IMR-90 (cell line): ENCODE measurements around the gene IL36G. TPM values are rescaled to one million over a fixed set of nuclear protein-coding genes. Genes with fewer than 3 reads are reported as not detected.

Source experiments
- ATAC-seq: fragments of 200-7000 bp; cut with Tn5 transposase; 2 replicates; pipeline ENCODE4 v1.9.1; 2020; ENCODE audit warnings: low read depth, mild to moderate bottlenecking, moderate library complexity
- BruUV-seq: library from RNA; stranded (reverse); fragments of 400-500 nt; replicated peaks from 2 replicates; lab custom pipeline; 2021; lab: Mats Ljungman, UMichigan
- CTCF ChIA-PET: fragments of 300-600 bp; formaldehyde crosslinking; extraction: SDS; loops from one replicate; lab custom pipeline; 2021; ENCODE audit warnings: antibody characterized with exemption; lab: Yijun Ruan, JAX
- POLR2A ChIA-PET: fragments of 300-600 bp; sonication (Branson Sonifier 250); formaldehyde crosslinking; loops from one replicate; lab custom pipeline; 2022; ENCODE audit warnings: antibody characterized with exemption; ENCODE audit not compliant: unreplicated experiment; lab: Charles Lee
- DNase-seq: peaks from one replicate; pipeline ENCODE4 v3.0.0; 2013
- H2AFZ ChIP-seq: replicated peaks from 2 replicates; pipeline ENCODE3; 2013; ENCODE audit warnings: low read length, mild to moderate bottlenecking; ENCODE audit not compliant: poor library complexity
- H2AK5ac ChIP-seq: 2 replicates; pipeline ENCODE4 v1.6.1; 2013; ENCODE audit warnings: low read depth, low read length, inconsistent platforms
- H2AK9ac ChIP-seq: replicated peaks from 2 replicates; pipeline ENCODE3; 2013; ENCODE audit warnings: mild to moderate bottlenecking, low read depth, low read length, moderate library complexity; ENCODE audit not compliant: poor library complexity
- H2BK120ac ChIP-seq: 2 replicates; pipeline ENCODE4 v1.6.1; 2013; ENCODE audit warnings: low read depth, low read length, inconsistent platforms
- H2BK15ac ChIP-seq: 3 replicates; pipeline ENCODE4 v1.6.1; 2013; ENCODE audit warnings: low read depth, low read length, inconsistent platforms
- H2BK20ac ChIP-seq: 2 replicates; pipeline ENCODE4 v1.6.1; 2013; ENCODE audit warnings: low read depth, mild to moderate bottlenecking, inconsistent platforms, low read length, moderate library complexity
- H2BK5ac ChIP-seq: 2 replicates; pipeline ENCODE4 v1.6.1; 2013; ENCODE audit warnings: mild to moderate bottlenecking, low read depth, low read length, inconsistent platforms; ENCODE audit not compliant: poor library complexity, severe bottlenecking
- H3K14ac ChIP-seq: replicated peaks from 2 replicates; pipeline ENCODE4 v1.6.1; 2013; ENCODE audit warnings: low read depth, low read length, inconsistent platforms
- H3K18ac ChIP-seq: 2 replicates; pipeline ENCODE4 v1.6.1; 2013; ENCODE audit warnings: low read depth, low read length, control low read depth
- H3K23ac ChIP-seq: 2 replicates; pipeline ENCODE4 v1.6.1; 2013; ENCODE audit warnings: low read depth, low read length, inconsistent platforms
- H3K27ac ChIP-seq: 2 replicates; pipeline ENCODE4 v1.5.1; 2013; ENCODE audit warnings: mild to moderate bottlenecking, control low read depth, low read length; ENCODE audit not compliant: insufficient read depth
- H3K27me3 ChIP-seq: 2 replicates; pipeline ENCODE4 v1.6.1; 2013; ENCODE audit warnings: low read length; ENCODE audit not compliant: control insufficient read depth, insufficient read depth
- H3K36me3 ChIP-seq: 2 replicates; pipeline ENCODE4 v1.6.1; 2013; ENCODE audit warnings: low read length, mixed read lengths; ENCODE audit not compliant: control insufficient read depth, insufficient read depth
- H3K4ac ChIP-seq: 2 replicates; pipeline ENCODE4 v1.6.1; 2013; ENCODE audit warnings: low read depth, low read length, inconsistent platforms
- H3K4me1 ChIP-seq: 2 replicates; pipeline ENCODE4 v1.6.1; 2013; ENCODE audit warnings: low read length, mixed read lengths; ENCODE audit not compliant: control insufficient read depth, insufficient read depth
- H3K4me2 ChIP-seq: 2 replicates; pipeline ENCODE4 v1.6.1; 2013; ENCODE audit warnings: low read depth, mild to moderate bottlenecking, control low read depth, low read length, moderate library complexity
- H3K4me3 ChIP-seq: 2 replicates; pipeline ENCODE4 v1.5.1; 2013; ENCODE audit warnings: low read depth, mild to moderate bottlenecking, control low read depth, low read length, moderate library complexity; ENCODE audit not compliant: insufficient read depth
- H3K56ac ChIP-seq: 2 replicates; pipeline ENCODE4 v1.6.1; 2013; ENCODE audit warnings: low read length, inconsistent platforms; ENCODE audit not compliant: insufficient read depth; ENCODE audit errors: extremely low read depth
- H3K79me1 ChIP-seq, 2 experiments: 2 replicates each; pipeline ENCODE4 v1.6.1; 2013; ENCODE audit warnings: low read length in 2 of 2, inconsistent platforms in 1 of 2, low read depth in 1 of 2
- H3K9ac ChIP-seq: 2 replicates; pipeline ENCODE4 v1.6.1; 2013; ENCODE audit warnings: low read depth, low read length, control low read depth
- H3K9me1 ChIP-seq: 2 replicates; pipeline ENCODE4 v1.6.1; 2013; ENCODE audit warnings: low read length, inconsistent platforms; ENCODE audit not compliant: insufficient read depth
- H3K9me3 ChIP-seq: 2 replicates; pipeline ENCODE4 v1.6.1; 2013; ENCODE audit warnings: low read length; ENCODE audit not compliant: control insufficient read depth, insufficient read depth
- H4K20me1 ChIP-seq: 2 replicates; pipeline ENCODE4 v1.6.1; 2013; ENCODE audit warnings: low read length, inconsistent platforms; ENCODE audit not compliant: insufficient read depth
- H4K5ac ChIP-seq: 2 replicates; pipeline ENCODE4 v1.6.1; 2013; ENCODE audit warnings: mild to moderate bottlenecking, low read depth, low read length, control low read depth
- H4K8ac ChIP-seq, 2 experiments: 2 replicates each; pipeline ENCODE4 v1.6.1; 2013; ENCODE audit warnings: low read depth in 2 of 2, low read length in 2 of 2, control low read depth in 1 of 2, inconsistent platforms in 1 of 2
- H4K91ac ChIP-seq: 2 replicates; pipeline ENCODE4 v1.6.1; 2013; ENCODE audit warnings: low read depth, low read length, inconsistent platforms; ENCODE audit not compliant: insufficient read depth
- BHLHE40 ChIP-seq: fragments of 150-350 bp; IDR thresholded peaks from 2 replicates; pipeline ENCODE4 v1.6.1; 2016; ENCODE audit warnings: mild to moderate bottlenecking, low read depth, low read length
- CEBPB ChIP-seq: IDR thresholded peaks from 2 replicates; pipeline ENCODE4 v1.6.1; 2012; ENCODE audit warnings: low read depth, low read length, improper control_type of control experiment
- CHD1 ChIP-seq: IDR thresholded peaks from 2 replicates; pipeline ENCODE4 v1.6.1; 2012; ENCODE audit warnings: low read depth, low read length, improper control_type of control experiment
- FOS ChIP-seq: fragments of 150-350 bp; IDR thresholded peaks from 2 replicates; pipeline ENCODE4 v1.6.1; 2016; ENCODE audit warnings: low read depth, low read length
- MAFK ChIP-seq: IDR thresholded peaks from 2 replicates; pipeline ENCODE4 v1.6.1; 2012; ENCODE audit warnings: low read depth, low read length, improper control_type of control experiment
- MAZ ChIP-seq: IDR thresholded peaks from 2 replicates; pipeline ENCODE4 v1.6.1; 2012; ENCODE audit warnings: low read depth, mild to moderate bottlenecking, low read length, improper control_type of control experiment, moderate library complexity, borderline replicate concordance
- NFE2L2 ChIP-seq: fragments of 150-350 bp; IDR thresholded peaks from 2 replicates; pipeline ENCODE4 v1.6.1; 2016; ENCODE audit warnings: low read depth, mild to moderate bottlenecking, low read length
- POLR2A ChIP-seq: IDR thresholded peaks from 2 replicates; pipeline ENCODE4 v1.6.1; 2012; ENCODE audit warnings: mild to moderate bottlenecking, low read depth, low read length
- RAD21 ChIP-seq: IDR thresholded peaks from 2 replicates; pipeline ENCODE4 v1.6.1; 2012; ENCODE audit warnings: low read length, improper control_type of control experiment
- RCOR1 ChIP-seq: IDR thresholded peaks from 2 replicates; pipeline ENCODE4 v1.6.1; 2012; ENCODE audit warnings: mild to moderate bottlenecking, low read length, improper control_type of control experiment; ENCODE audit not compliant: insufficient replicate concordance
- RFX5 ChIP-seq: IDR thresholded peaks from 2 replicates; pipeline ENCODE4 v1.8.0; 2012; ENCODE audit warnings: low read depth, mild to moderate bottlenecking, low read length, moderate library complexity
- SMC3 ChIP-seq: fragments of 150-350 bp; IDR thresholded peaks from 2 replicates; pipeline ENCODE4 v1.6.1; 2016; ENCODE audit warnings: low read depth, mild to moderate bottlenecking, antibody characterized with exemption, low read length, moderate library complexity
- WGBS, 2 experiments: methylation state at CpG; one replicate each; pipeline versions ENCODE4 v1.1.5 to v1.1.7; 2013; ENCODE audit warnings: missing lambda C conversion rate in 2 of 2; ENCODE audit not compliant: insufficient read length in 1 of 2; ENCODE audit errors: extremely low coverage in 2 of 2; 5-methylcytosine and 5-hydroxymethylcytosine counted together
- dilution Hi-C: fragments of 300-500 bp; cut with HindIII; formaldehyde crosslinking; loops from one replicate; pipeline ENCODE4 v1.14.3; 2018; ENCODE audit warnings: low sequenced_read_pairs; ENCODE audit not compliant: unreplicated experiment
- in situ Hi-C: fragments of 300-500 bp; cut with MboI; formaldehyde crosslinking; loops from 3 replicates; pipeline ENCODE4 v1.14.3; 2019; ENCODE audit warnings: low sequenced_read_pairs, inconsistent platforms, mixed read lengths
- intact Hi-C: fragments of 100-400 bp; cut with micrococcal nuclease; formaldehyde crosslinking; loops from 2 replicates; pipeline ENCODE4 v1.10.0; 2022
- polyA plus RNA-seq, 3 experiments: library from polyadenylated mRNA; depleted of rRNA; stranded (reverse); fragments of >200 nt; gene quantifications; 2 replicates each; pipeline ENCODE4 v1.2.3, GENCODE V29; 2012; ENCODE audit warnings: low replicate concordance in 1 of 3
- total RNA-seq: library from RNA; depleted of rRNA; stranded (reverse); fragments of >200 nt; gene quantifications from 2 replicates; pipeline ENCODE4 v1.2.3, GENCODE V29; 2012
- TF ChIP-seq, protein P1 (sequence below): fragments of 150-350 bp; IDR thresholded peaks from 2 replicates; pipeline ENCODE4 v1.6.1; 2016; ENCODE audit warnings: low read depth, mild to moderate bottlenecking, low read length, moderate library complexity, borderline replicate concordance
- TF ChIP-seq, protein P2 (sequence below): fragments of 150-350 bp; IDR thresholded peaks from 2 replicates; pipeline ENCODE4 v1.6.1; 2017; ENCODE audit warnings: mild to moderate bottlenecking, antibody characterized with exemption, low read length, low read depth
- TF ChIP-seq, protein P3 (sequence below): conservative IDR thresholded peaks from 2 replicates; pipeline ENCODE4 v1.5.1; 2012; ENCODE audit warnings: mild to moderate bottlenecking, low read depth, low read length, improper control_type of control experiment

The IL36G gene
- total and polyA plus RNA-seq, 2 of the 4 experiments (the other 2 are of a cell fraction), result not detected

DNA sequence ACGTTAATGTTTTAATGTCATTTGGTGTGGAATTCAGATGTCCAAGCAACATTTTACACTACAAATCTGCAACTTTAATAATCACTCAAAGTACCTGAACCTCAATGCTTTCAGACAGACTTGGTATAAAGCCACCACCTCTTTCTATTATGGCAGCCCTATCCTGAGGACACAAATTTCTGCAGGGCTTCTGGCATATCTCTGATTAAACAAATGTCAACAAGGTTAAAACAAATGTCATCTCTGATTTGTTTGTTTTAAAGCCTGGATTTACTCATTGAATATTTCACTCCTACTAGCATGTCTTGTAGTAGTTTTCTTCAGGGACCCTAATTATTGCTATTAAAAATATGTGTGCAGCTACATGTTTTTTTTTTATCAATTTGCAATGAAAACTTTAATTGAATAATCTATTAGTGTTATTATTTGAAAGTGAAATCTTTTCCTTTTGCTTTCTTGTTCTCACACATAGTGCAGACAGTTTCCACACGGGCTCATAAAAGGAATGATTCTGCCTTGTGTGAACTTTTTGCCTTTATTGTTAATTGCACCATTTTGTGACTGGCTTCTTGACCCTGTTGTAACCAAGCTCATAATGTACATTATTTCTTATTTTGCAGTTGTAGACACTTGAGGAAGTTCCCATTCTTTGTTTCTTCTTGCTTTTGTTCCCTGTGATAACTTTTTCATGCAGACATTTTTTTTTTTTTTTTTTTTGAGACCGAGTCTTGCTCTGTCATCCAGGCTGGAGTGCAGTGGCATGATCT, 36.8 kb upstream of the IL36G start:
- in situ Hi-C loops, result loop anchor here (10.0 kb wide), 1 partner anchor 316 kb away; no protein-coding TSS in a partner anchor
- TF ChIP-seq SMC3, result no peak
- no peak for TF ChIP-seq RFX5
- TF ChIP-seq MAFK, result no peak
- TF ChIP-seq, protein P1, sequence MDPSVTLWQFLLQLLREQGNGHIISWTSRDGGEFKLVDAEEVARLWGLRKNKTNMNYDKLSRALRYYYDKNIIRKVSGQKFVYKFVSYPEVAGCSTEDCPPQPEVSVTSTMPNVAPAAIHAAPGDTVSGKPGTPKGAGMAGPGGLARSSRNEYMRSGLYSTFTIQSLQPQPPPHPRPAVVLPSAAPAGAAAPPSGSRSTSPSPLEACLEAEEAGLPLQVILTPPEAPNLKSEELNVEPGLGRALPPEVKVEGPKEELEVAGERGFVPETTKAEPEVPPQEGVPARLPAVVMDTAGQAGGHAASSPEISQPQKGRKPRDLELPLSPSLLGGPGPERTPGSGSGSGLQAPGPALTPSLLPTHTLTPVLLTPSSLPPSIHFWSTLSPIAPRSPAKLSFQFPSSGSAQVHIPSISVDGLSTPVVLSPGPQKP, result no peak
- TF ChIP-seq BHLHE40, result no peak
- TF ChIP-seq, protein P2, sequence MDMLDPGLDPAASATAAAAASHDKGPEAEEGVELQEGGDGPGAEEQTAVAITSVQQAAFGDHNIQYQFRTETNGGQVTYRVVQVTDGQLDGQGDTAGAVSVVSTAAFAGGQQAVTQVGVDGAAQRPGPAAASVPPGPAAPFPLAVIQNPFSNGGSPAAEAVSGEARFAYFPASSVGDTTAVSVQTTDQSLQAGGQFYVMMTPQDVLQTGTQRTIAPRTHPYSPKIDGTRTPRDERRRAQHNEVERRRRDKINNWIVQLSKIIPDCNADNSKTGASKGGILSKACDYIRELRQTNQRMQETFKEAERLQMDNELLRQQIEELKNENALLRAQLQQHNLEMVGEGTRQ, result no peak
- TF ChIP-seq MAZ, result no peak
- TF ChIP-seq POLR2A, result no peak
- TF ChIP-seq RCOR1, result no peak
- TF ChIP-seq RAD21, result no peak
- TF ChIP-seq CHD1, result no peak
- TF ChIP-seq FOS, result no peak
- TF ChIP-seq CEBPB, result no peak
- TF ChIP-seq, protein P3, sequence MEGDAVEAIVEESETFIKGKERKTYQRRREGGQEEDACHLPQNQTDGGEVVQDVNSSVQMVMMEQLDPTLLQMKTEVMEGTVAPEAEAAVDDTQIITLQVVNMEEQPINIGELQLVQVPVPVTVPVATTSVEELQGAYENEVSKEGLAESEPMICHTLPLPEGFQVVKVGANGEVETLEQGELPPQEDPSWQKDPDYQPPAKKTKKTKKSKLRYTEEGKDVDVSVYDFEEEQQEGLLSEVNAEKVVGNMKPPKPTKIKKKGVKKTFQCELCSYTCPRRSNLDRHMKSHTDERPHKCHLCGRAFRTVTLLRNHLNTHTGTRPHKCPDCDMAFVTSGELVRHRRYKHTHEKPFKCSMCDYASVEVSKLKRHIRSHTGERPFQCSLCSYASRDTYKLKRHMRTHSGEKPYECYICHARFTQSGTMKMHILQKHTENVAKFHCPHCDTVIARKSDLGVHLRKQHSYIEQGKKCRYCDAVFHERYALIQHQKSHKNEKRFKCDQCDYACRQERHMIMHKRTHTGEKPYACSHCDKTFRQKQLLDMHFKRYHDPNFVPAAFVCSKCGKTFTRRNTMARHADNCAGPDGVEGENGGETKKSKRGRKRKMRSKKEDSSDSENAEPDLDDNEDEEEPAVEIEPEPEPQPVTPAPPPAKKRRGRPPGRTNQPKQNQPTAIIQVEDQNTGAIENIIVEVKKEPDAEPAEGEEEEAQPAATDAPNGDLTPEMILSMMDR, result no peak
- TF ChIP-seq NFE2L2, result no peak

More for the DNA sequence above, 36.8 kb upstream of the IL36G start:
- no peak overlapping the region for H4K8ac ChIP-seq
- intact Hi-C loops (loop anchor here (1.0 to 10.0 kb wide), 2 partner anchors 192 to 316 kb away; no protein-coding TSS in a partner anchor), dilution Hi-C loops (no loop called here)
- no peak overlapping the region for H2BK120ac ChIP-seq
- H3K14ac ChIP-seq, result no peak overlapping the region
- H3K18ac ChIP-seq, result no peak overlapping the region
- H3K27ac ChIP-seq, result no peak overlapping the region
- BruUV-seq, result no TSS peak
- ATAC-seq (no peak), DNase-seq (no peak)
- H3K27me3 ChIP-seq, result peaks cover 10% of the 10 kb centered on the region
- H3K9me3 ChIP-seq, result peaks cover 12% of the 10 kb centered on the region
- no peak overlapping the region for H2BK5ac ChIP-seq
- H3K56ac ChIP-seq, result no peak overlapping the region
- H3K4me2 ChIP-seq, result no peak overlapping the region
- no peak overlapping the region for H2AK9ac ChIP-seq
- no peak overlapping the region for H2AK5ac ChIP-seq
- no peaks in the 10 kb centered on the region for H3K9me1 ChIP-seq
- H2AFZ ChIP-seq, result no peak overlapping the region
- WGBS, 2 experiments, result 50% methylated on average over 1 of the region's 3 CpGs; no CpG with 5 or more reads in 1 of the 2 experiments
- H2BK20ac ChIP-seq, result no peak overlapping the region
- H4K91ac ChIP-seq, result no peak overlapping the region
- H4K5ac ChIP-seq, result no peak overlapping the region
- no peak overlapping the region for H2BK15ac ChIP-seq
- ChIA-PET CTCF (interaction anchor here (0.6 to 4.2 kb wide), 32 partner anchors 9 to 336 kb away, joined by 3 to 90 read pairs (median 4); no protein-coding TSS in a partner anchor), POLR2A (no interaction called here)
- H3K79me1 ChIP-seq, result no peaks in the 10 kb centered on the region
- H3K4me3 ChIP-seq, result no peak overlapping the region
- H4K20me1 ChIP-seq, result no peaks in the 10 kb centered on the region
- no peak overlapping the region for H3K23ac ChIP-seq
- no peak overlapping the region for H3K9ac ChIP-seq
- no peaks in the 10 kb centered on the region for H3K4me1 ChIP-seq
- H3K36me3 ChIP-seq, result no peaks in the 10 kb centered on the region
- H3K4ac ChIP-seq, result no peak overlapping the region
